DOHH2 (cell line): ENCODE measurements around the gene CACNA2D1.

Experiments used
- CTCF ChIP-seq: fragments of 200-600 bp; sonication (generic); IDR thresholded peaks from one replicate; pipeline ENCODE4 v1.5.1; 2014; ENCODE audit warnings: antibody characterized with exemption, mild to moderate bottlenecking, low read depth, low read length; ENCODE audit not compliant: poor library complexity, severe bottlenecking
- EZH2phosphoT487 ChIP-seq: fragments of 200-600 bp; sonication (generic); IDR thresholded peaks from 2 replicates; pipeline ENCODE4 v1.6.1; 2017; ENCODE audit warnings: borderline replicate concordance, mild to moderate bottlenecking, antibody characterized with exemption, low read length, moderate library complexity, mixed read lengths

GRCh38 chr7:82273886-82274285 lies 169.7 kb downstream of the CACNA2D1 start:
- TF ChIP-seq CTCF (no peak), EZH2phosphoT487 (no peak)
